Adrenal gland (tissue), 5 donors: ENCODE data around the gene GRIFIN.

Source experiments
- CTCF ChIP-seq, 6 experiments: fragments of 450-650 bp in 4 of 6; fragments of 200-600 bp in 2 of 6; sonication (generic) in 1 of 6; IDR thresholded peaks; 1 replicate in 5 of 6; 2 replicates in 1 of 6; pipeline versions ENCODE4 v1.5.1 to v1.8.0; 2016 to 2021; ENCODE audit warnings: antibody characterized with exemption in 6 of 6, mild to moderate bottlenecking in 2 of 6, moderate library complexity in 1 of 6
- POLR2A ChIP-seq, 2 donors: fragments of 450-650 bp; IDR thresholded peaks; one replicate each; pipeline ENCODE4 v1.6.1; 2017; ENCODE audit warnings: antibody characterized with exemption in 2 of 2, mild to moderate bottlenecking in 2 of 2, moderate library complexity in 1 of 2
- donor health status: DM: no; HTN: no; CAD: no.

DNA sequence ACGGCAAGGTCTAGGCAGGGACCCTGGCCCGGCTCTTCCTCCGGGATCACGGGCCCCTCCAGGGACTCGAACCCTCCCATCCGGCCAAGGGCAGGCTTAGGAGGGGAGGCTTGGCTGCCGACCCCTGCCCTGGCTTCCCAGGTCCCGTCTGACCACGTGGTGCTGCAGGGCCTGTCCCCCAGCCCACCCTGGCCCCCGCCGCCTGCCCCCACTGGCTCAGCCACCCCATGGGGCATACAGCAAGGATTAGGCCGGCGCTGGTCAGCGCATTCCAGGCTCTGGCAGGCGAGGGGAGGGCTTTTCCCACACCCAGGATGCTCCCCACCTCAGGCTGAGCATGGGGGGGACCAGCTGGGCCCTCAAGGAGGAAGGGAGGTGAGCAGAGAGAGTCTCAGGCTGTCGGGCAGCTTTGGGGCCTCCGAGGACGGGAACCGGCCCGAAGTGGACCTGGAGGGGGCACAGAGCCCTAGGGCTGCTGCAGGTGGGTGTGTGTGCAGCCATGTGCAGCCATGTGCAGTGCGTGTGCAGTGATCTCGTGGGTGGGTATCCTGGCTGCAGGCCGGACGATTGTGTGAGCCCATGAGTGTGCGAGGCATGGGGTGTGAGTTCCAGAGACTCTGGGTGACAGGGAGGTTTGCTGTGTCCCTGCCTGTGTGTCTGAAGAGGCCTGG lies 713 bp upstream of the GRIFIN start:
- TF ChIP-seq CTCF (IDR thresholded peaks at IDR 0.05) (no peak), POLR2A (IDR thresholded peaks at IDR 0.05) (no peak)
